ENCODE measurements around the gene WFDC10B. TPM values are rescaled to one million over a fixed set of nuclear protein-coding genes. Genes with fewer than 3 reads are reported as not detected.

The WFDC10B gene
- total RNA-seq, 1 experiment from 2014 or later = not detected

- H3K4me1 Mint-ChIP-seq (ENCODE audit: low read depth, unreplicated experiment) = no peaks in the 10 kb centered on the region
- H3K36me3 Mint-ChIP-seq (ENCODE audit: insufficient read depth, unreplicated experiment) = no peaks in the 10 kb centered on the region
- no peak overlapping the region for H3K4me3 ChIP-seq (ENCODE audit: low read depth, low read length)
- H3K27ac Mint-ChIP-seq (ENCODE audit: unreplicated experiment) = no peak overlapping the region
- POLR2A ChIA-PET = interaction anchor here (0.6 kb wide), 1 partner anchor 208 kb away, joined by 3 read pairs; no protein-coding TSS in a partner anchor
- H3K4me1 ChIP-seq = no peaks in the 10 kb centered on the region
- no TSS peak for BruUV-seq (replicated peaks)
- peaks cover 2% of the 10 kb centered on the region for H3K27me3 Mint-ChIP-seq (ENCODE audit: insufficient read depth, unreplicated experiment)
- H3K27me3 ChIP-seq (replicated peaks; ENCODE audit: control insufficient read depth, insufficient read depth, low read length) = no peaks in the 10 kb centered on the region
- no peak for TF ChIP-seq CTCF (IDR thresholded peaks at IDR 0.05; ENCODE audit: insufficient read depth in 1 of 2, low read depth in 1 of 2, low read length in 1 of 2, severe bottlenecking in 1 of 2, unreplicated experiment in 1 of 2)
- H3K9me3 Mint-ChIP-seq (ENCODE audit: unreplicated experiment) = peaks cover 32% of the 10 kb centered on the region
- H3K9me3 ChIP-seq = peaks cover 39% of the 10 kb centered on the region
- no peak overlapping the region for H3K4me3 Mint-ChIP-seq (ENCODE audit: unreplicated experiment)
- intact Hi-C loops (cut with micrococcal nuclease; ENCODE audit: unreplicated experiment) = no loop called here
- no peak for DNase-seq
- H3K36me3 ChIP-seq (ENCODE audit: control insufficient read depth, insufficient read depth, low read length) = no peaks in the 10 kb centered on the region
- CTCF ChIA-PET = no interaction called here
These were observed 30.7 kb upstream of the WFDC10B start for GRCh38 chr20:45735552-45735951.

GRCh38 chr20:45732199-45732598 is 27.4 kb upstream of the WFDC10B start:
- no peak for DNase-seq
- Mint-ChIP-seq H3K4me1 (ENCODE audit: low read depth, unreplicated experiment) (no peaks in the 10 kb centered on the region), H3K4me3 (ENCODE audit: unreplicated experiment) (no peak overlapping the region), H3K27me3 (ENCODE audit: insufficient read depth, unreplicated experiment) (peaks cover 5% of the 10 kb centered on the region), H3K36me3 (ENCODE audit: insufficient read depth, unreplicated experiment) (no peaks in the 10 kb centered on the region), H3K9me3 (ENCODE audit: unreplicated experiment) (peaks cover 34% of the 10 kb centered on the region), H3K27ac (ENCODE audit: unreplicated experiment) (no peak overlapping the region)
- no peak for TF ChIP-seq CTCF (IDR thresholded peaks at IDR 0.05; ENCODE audit: insufficient read depth in 1 of 2, low read depth in 1 of 2, low read length in 1 of 2, severe bottlenecking in 1 of 2, unreplicated experiment in 1 of 2)
- CTCF ChIA-PET = no interaction called here
- no peaks in the 10 kb centered on the region for H3K4me1 ChIP-seq
- H3K36me3 ChIP-seq (ENCODE audit: control insufficient read depth, insufficient read depth, low read length) = no peaks in the 10 kb centered on the region
- POLR2A ChIA-PET = no interaction called here
- intact Hi-C loops (cut with micrococcal nuclease; ENCODE audit: unreplicated experiment) = no loop called here
- H3K9me3 ChIP-seq = peaks cover 38% of the 10 kb centered on the region
- no peak overlapping the region for H3K4me3 ChIP-seq (ENCODE audit: low read depth, low read length)
- no peaks in the 10 kb centered on the region for H3K27me3 ChIP-seq (replicated peaks; ENCODE audit: control insufficient read depth, insufficient read depth, low read length)
- no TSS peak for BruUV-seq (replicated peaks)

- no peak for DNase-seq
- Mint-ChIP-seq H3K27ac (ENCODE audit: unreplicated experiment) (no peak overlapping the region), H3K9me3 (ENCODE audit: unreplicated experiment) (peaks cover 15% of the 10 kb centered on the region), H3K4me1 (ENCODE audit: low read depth, unreplicated experiment) (no peaks in the 10 kb centered on the region), H3K36me3 (ENCODE audit: insufficient read depth, unreplicated experiment) (no peaks in the 10 kb centered on the region), H3K27me3 (ENCODE audit: insufficient read depth, unreplicated experiment) (peaks cover 21% of the 10 kb centered on the region), H3K4me3 (ENCODE audit: unreplicated experiment) (no peak overlapping the region)
- no peaks in the 10 kb centered on the region for H3K36me3 ChIP-seq (ENCODE audit: control insufficient read depth, insufficient read depth, low read length)
- H3K4me1 ChIP-seq = no peaks in the 10 kb centered on the region
- ChIA-PET CTCF (no interaction called here), POLR2A (no interaction called here)
- BruUV-seq (replicated peaks) = no TSS peak
- TF ChIP-seq CTCF (IDR thresholded peaks at IDR 0.05; ENCODE audit: insufficient read depth in 1 of 2, low read depth in 1 of 2, low read length in 1 of 2, severe bottlenecking in 1 of 2, unreplicated experiment in 1 of 2) = no peak
- no peaks in the 10 kb centered on the region for H3K27me3 ChIP-seq (replicated peaks; ENCODE audit: control insufficient read depth, insufficient read depth, low read length)
- H3K4me3 ChIP-seq (ENCODE audit: low read depth, low read length) = no peak overlapping the region
- H3K9me3 ChIP-seq = peaks cover 6% of the 10 kb centered on the region
- intact Hi-C loops (cut with micrococcal nuclease; ENCODE audit: unreplicated experiment) = no loop called here
These were observed 22.2 kb upstream of the WFDC10B start for GRCh38 chr20:45727044-45727443.
